A549 treated with dexamethasone at 1 μM for 4 hours (cell line): ENCODE data around the gene HMOX2. TPM values are rescaled to one million over a fixed set of nuclear protein-coding genes. Genes with fewer than 3 reads are reported as not detected.

Experiments
- total RNA-seq: library from RNA; stranded (reverse); fragments of 200-300 nt; extraction: Qiagen RNA extraction; gene quantifications from 5 replicates; pipeline ENCODE4 v1.2.3, GENCODE V29; 2022

HMOX2 gene
- 63.5 to 74.6 TPM (median 71.9 TPM) in 5 replicates for total RNA-seq

GRCh38 chr16:4475880-4476788 is at the start of gene HMOX2:
HMOX2 (plus strand) TSS chr16:4476398; CDS start chr16:4505525, 29,127 bp downstream.

DNA sequence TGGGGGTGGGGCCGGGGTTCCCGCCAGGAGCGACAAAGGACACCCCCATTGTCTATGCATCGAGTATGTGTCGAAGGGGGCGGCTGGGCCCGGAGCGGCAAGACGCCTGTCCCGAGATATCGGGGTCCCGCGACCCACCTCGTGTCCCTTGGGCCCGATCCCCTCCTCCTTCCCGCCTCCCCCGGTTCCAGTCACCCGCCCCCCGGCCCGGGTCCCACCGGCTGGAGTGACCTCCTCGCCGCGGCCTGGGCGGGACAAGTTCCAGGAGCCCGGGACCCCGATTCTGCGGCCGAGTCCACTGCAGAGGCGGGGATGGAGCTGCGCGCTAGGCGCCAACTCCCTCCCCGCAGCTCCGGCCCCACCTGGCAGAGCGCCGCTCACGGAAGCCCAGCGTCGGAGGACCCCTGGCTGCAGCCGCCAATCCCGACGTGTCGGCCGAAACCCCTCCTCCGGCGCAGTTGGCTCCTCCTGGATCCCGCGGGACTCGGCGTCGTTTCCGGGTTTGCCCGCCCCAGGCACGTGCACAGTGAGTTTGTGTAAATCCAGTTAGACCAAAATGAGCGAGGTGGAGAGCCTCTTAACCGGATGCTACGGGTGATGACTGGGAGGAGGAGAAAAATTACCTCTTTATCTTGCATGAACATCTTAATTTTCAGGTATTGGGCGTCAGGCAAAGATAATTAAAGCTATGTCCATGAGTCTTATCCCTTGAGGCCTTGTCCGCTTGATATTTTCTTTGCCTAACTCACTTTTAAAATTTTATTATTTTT is 1.8 kb upstream of the HMOX2 start, which contains the start of gene NMRAL1:
TSS of gene NMRAL1 (minus strand) at position 434 of the 770 bp plus-strand sequence. CDS start 493 bp downstream, outside the sequence.

GRCh38 chr16:4538350-4539235 is 62.4 kb downstream of the HMOX2 start, which contains the start of gene CDIP1:
CDIP1 (minus strand) TSS chr16:4538773; CDS start chr16:4514130, 24,643 bp downstream.

DNA sequence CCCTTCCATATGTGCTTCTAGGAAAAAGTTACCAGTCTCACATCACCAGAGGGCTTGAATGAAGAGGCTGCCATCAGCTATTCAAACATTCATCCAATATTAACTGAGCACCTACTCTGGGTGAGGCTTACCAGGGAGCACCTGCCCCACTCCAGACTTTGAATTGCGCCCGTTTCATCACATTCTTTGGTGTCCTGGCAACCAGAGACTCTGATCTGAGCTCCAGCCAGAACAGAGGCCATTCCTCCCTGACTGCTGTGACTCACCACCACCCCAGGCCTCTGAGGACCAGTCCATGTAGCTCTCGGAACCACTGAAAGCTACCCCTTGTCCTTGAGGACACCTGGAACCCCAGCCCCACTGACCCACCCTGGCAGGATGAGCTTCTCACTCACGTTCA is 79.9 kb downstream of the HMOX2 start, which contains the start of gene C16orf96:
TSS of gene C16orf96 (plus strand) at position 229 of the 400 bp plus-strand sequence. CDS start at position 379, 150 bp downstream.

Other genes starting within 250 kb of the HMOX2 start
- 0.04 to 0.08 TPM (median 0.07 TPM) in 5 replicates for gene SRL, start 234.3 kb upstream of the HMOX2 start, total RNA-seq
- 12.0 to 21.1 TPM (median 18.7 TPM) in 5 replicates for gene TFAP4, start 203.4 kb upstream of the HMOX2 start, total RNA-seq
- 16.9 to 25.1 TPM (median 24.2 TPM) in 5 replicates for gene GLIS2, start 160.3 kb upstream of the HMOX2 start, total RNA-seq
- gene PAM16, start 125.1 kb upstream of the HMOX2 start, total RNA-seq: 52.2 to 69.8 TPM (median 60.4 TPM) in 5 replicates
- 3.6 to 6.2 TPM (median 5.6 TPM) in 5 replicates for gene VASN, start 104.5 kb upstream of the HMOX2 start, total RNA-seq
- gene CORO7, start 59.8 kb upstream of the HMOX2 start, total RNA-seq: 12.8 to 21.2 TPM (median 16.7 TPM) in 5 replicates
- 54.1 to 71.4 TPM (median 68.1 TPM) in 5 replicates for gene DNAJA3, start 50.5 kb upstream of the HMOX2 start, total RNA-seq
- 42.7 to 48.5 TPM (median 45.8 TPM) in 5 replicates for gene NMRAL1, start 1.8 kb upstream of the HMOX2 start, total RNA-seq
- 12.5 to 15.7 TPM (median 14.8 TPM) in 5 replicates for gene CDIP1, start 62.4 kb downstream of the HMOX2 start, total RNA-seq
- gene C16orf96, start 79.9 kb downstream of the HMOX2 start, total RNA-seq: 0.04 to 0.06 TPM (median 0.06 TPM) in 5 replicates
- 36.1 to 65.4 TPM (median 62.4 TPM) in 5 replicates for gene UBALD1, start 138.5 kb downstream of the HMOX2 start, total RNA-seq
- 29.8 to 51.2 TPM (median 49.6 TPM) in 5 replicates for gene MGRN1, start 148.4 kb downstream of the HMOX2 start, total RNA-seq
- 15.8 to 22.8 TPM (median 21.1 TPM) in 5 replicates for gene NUDT16L1, start 217.2 kb downstream of the HMOX2 start, total RNA-seq